ENCODE data around the gene GPC6.
"Not testable (repeated sequence)": the region's sequence is repeated elsewhere in the genome, so short reads cannot be mapped to it uniquely, and the experiment has no call there.

GPC6 gene

GRCh38 chr13:93437081-93437480 is 210.5 kb downstream of the GPC6 start:
- no peak for DNase-seq (ENCODE audit: low spot score)

GRCh38 chr13:93446238-93446637 is 219.6 kb downstream of the GPC6 start:
- DNase-seq (ENCODE audit: low spot score): no peak

- DNase-seq (ENCODE audit: low spot score): no peak
Measured at GRCh38 chr13:93450191-93450621, 223.6 kb downstream of the GPC6 start.

- no peak for DNase-seq (ENCODE audit: low spot score)
Measured at GRCh38 chr13:93450761-93451160, 224.2 kb downstream of the GPC6 start.

GRCh38 chr13:93454676-93455235 is 228.1 kb downstream of the GPC6 start:
- DNase-seq (ENCODE audit: low spot score): not testable (repeated sequence)

DNA sequence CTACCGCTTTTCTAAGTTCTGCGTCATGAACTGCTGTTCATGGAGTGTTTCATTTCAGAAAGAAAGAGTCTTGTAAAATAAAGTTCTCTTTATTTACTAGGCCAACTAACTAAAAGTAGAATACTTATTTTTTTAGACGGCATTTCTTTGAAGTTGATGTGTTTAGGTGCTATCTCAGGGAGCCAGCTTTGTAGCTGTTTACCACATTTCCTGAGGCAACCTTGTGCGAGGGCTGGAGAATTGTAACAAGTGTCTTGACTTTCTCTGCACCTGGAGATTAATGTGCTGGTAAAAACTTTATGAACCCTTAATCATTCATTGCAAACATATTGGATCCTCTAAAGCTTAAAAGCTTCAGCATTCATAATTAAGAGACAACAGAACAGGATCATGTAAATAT is 229.3 kb downstream of the GPC6 start:
- DNase-seq (ENCODE audit: low spot score): no peak

DNA sequence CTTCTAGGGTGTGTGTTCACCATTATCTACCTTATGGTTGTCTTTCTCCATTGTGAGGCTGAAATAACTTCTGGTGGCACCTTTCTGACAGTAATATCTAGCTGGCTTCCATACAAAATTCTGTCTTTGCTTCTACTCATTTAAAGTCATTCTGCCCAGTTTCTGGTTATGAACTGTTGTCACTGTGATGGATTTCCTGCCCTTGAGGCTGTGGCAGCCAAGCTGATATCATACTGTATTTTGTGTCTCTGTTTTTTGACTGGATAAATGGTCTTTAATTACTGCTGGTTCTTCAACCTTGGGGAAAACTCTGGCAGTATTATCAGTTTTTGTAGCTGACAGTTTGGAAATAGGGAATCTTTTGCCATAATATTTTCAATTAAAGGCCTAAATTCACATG is 233.4 kb downstream of the GPC6 start:
- no peak for DNase-seq (ENCODE audit: low spot score)

GRCh38 chr13:93462151-93462550 is 235.5 kb downstream of the GPC6 start:
- DNase-seq (ENCODE audit: low spot score): no peak

GRCh38 chr13:93466502-93467036 is 240.0 kb downstream of the GPC6 start:
- no peak for DNase-seq (ENCODE audit: low spot score)

DNA sequence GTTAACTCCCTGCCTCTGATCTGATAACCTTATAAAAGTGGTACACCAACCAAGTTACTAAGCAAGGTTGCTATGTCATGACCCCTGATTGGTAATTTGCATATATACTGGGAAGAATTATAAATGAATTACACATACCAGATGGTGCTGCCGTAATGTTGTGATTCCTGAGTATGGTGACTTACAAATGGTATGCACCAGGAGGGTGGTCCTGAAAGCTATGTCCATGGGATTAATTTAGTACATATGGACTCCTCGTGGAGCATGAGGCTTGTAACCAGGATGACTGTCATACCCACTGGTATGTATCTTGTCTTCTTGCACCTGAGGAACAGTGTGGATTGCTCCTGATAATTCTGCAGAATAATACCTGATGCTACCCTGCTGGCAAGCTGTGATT is 240.6 kb downstream of the GPC6 start:
- no peak for DNase-seq (ENCODE audit: low spot score)

DNA sequence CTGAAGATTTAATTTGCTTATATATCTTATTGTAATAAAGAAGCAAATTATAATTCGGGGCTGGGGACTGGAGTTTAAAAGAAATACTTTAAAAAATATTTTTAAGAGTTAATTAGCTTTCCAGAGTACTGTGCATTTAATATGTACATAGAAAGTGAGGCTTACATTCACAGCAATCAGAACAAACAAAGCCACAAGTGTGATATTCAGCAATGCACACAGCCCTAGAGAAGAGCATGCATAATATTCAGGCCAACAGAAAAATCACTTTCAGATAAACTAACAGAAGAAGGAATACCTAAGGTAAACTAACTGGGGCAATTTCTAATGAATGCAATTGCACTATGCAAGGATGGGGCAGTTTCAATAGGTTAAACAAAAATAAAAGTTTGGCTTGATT is 241.8 kb downstream of the GPC6 start:
- no peak for DNase-seq (ENCODE audit: low spot score)

DNA sequence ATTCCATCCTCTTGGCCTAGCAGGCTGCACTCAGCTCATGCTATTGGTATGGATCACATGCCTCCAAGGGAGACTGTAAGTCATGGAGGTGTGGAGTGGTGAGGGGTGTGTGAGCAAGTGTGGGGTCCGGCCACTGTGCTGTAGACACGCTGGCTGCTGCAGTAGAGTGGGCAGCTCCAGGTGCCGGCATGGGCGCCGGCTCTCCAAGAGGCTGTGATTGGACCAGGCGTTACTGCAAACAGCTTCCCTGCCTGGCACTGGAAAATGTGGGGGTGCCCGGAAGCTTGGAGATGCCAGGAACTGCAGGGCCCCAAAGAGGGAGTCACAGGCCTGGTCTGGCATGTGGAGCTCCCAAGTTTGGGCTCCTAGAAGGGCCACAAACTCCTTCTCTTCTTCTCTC is 245.7 kb downstream of the GPC6 start:
- no peak for DNase-seq (ENCODE audit: low spot score)

- no peak for DNase-seq (ENCODE audit: low spot score)
Measured at GRCh38 chr13:93472814-93473296, 246.2 kb downstream of the GPC6 start.

- DNase-seq (ENCODE audit: low spot score): no peak
Measured at GRCh38 chr13:93473441-93474270, 247.0 kb downstream of the GPC6 start.

DNA sequence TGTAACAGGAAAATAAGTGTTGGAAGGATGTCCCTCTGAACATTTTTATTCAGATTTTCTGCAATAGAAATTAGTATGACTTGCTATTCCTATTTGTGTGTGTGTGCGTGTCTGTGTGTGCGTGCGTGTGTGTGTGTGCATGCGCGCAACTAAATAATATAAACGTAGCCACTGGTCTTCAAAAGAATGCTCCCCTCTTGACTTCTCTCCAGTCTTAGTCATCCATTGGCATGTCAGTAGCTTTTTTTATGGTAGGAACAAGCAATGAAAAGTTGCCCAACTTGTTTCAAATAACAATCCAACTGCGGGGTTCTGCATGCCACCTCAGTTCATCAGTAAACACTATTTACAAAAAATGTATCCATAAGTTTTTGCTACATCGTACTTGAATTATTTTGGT is 249.6 kb downstream of the GPC6 start:
- DNase-seq (ENCODE audit: low spot score): no peak

DNA sequence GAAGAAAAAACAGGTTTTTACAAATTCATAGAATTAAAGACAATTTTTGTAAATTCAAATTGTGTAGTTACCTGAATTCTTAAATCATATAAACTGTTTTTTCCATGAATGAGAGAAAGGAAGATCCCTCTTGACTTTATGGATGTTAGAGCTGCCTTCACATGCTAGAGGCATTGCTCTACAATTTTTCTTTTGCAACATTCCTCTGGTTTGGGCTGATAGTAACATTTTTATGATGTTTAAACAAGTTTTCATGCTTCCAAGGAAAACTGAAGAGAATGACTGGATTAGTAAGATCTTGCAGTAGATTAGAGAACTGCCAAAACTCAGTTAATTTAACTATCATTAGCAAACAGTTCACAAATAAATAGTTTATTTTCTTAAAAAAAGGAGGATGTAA is 250.6 kb downstream of the GPC6 start:
- DNase-seq (ENCODE audit: low spot score): no peak

DNA sequence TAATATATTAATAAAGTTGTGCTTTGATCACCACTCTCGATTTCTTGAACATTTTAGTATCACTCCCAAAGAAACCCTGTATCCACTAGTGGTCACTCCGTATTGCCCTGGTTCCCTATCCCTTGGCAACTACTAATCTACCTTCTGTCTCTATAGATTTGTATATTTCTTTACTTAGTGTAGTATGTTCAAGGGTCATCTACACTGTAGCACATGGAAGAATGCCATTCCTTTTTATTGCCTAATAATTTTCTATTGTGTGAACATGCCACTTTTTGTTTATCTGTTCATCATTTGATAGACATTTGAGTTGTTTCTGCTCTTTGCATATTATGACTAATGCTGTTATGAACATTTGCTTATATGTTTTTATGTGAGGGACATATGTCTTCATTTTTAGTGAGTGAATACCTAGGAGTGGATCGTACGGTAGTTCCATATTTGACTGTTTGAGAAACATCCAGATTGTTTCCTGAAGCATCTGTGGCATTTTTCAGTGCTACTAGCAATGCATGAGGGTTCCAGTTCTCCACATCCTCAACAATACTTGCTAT is 254.0 kb downstream of the GPC6 start:
- DNase-seq (ENCODE audit: low spot score): no peak

GRCh38 chr13:93496117-93496516 is 269.5 kb downstream of the GPC6 start:
- DNase-seq (ENCODE audit: low spot score): not testable (repeated sequence)

DNA sequence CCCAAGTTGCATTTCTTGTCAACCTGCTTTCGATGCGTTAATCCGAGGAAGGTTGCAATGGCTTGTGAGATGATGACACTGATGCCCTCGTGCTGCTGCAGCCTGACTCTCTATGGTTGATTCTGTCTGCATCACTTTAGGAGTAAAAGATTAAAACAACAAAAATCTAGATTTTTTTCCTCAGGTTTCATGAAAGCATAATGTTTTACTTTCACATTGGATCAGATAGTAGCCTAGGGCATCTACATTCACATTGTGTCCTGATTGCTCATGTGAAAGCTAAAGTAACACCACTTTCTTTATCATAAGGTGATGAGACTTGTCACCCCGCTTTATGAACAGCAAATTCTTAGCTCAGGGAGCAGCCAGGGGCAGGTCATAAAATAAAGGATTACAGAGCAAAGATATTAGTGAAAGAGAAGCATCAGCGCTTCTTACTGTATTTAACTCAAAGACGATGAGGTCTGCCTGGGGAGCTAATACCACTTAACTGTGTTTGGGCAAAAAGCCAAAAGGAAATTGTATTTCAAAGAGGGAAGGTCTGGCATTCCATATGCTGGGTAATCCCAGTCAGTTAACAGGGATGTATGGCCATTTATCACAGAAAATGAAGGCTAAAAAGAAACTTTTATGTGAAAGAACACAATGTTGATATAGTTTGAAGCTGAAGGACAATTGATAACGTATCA is 270.5 kb downstream of the GPC6 start:
- DNase-seq (ENCODE audit: low spot score): no peak

DNA sequence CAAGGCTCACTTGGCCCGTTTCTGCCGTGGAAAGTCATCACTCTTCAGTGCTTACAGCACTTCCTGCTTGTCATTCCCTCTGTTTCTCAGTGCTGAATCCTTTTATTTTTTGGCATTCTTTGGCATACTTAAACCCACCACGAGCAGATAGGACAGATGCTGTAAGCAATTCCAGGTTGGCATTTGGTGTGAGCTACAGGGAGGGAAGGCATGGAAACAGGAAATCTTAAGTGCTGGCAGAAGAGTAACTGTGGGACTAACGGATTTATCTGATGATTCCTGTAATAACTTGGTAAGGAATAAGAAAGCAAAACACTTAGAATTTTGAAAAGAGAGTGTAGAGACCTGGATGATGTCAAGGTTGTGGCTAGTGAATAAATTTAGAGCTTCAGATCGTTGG is 273.4 kb downstream of the GPC6 start:
- DNase-seq (ENCODE audit: low spot score): no peak

GRCh38 chr13:93502071-93502470 is 275.5 kb downstream of the GPC6 start:
- no peak for DNase-seq (ENCODE audit: low spot score)

DNA sequence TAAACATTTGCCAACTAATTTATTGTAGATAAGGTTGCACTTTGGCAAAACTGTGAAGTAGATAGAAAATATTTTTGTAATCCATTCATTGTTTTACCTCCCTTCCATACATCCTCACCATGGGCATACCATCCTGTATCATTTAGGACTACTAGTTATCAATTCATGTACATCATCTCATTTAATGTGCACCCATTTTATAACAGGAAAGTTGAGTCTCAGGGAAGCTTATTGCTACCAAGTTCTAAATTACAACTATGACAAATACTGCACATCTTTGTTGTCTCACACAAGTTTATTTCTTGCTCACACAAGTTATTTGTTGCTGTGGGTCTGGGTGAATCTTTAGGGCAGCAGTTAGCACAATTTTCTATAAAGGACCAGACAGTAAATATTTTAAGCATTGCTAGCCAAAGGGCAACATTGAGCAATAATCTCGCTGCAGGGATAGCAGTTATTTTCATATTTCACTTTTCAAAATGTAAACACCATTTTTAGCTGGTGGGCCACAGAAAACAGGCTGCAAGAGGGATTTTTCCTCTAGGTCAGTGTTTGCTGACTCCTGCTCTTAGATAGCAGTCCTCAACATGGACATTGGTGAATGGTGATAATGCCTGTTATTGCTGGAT is 276.5 kb downstream of the GPC6 start:
- no peak for DNase-seq (ENCODE audit: low spot score)
